SH-SY5Y (cell line): ENCODE measurements around the gene ABLIM2.

Source experiments
- GATA2 ChIP-seq: IDR thresholded peaks from 2 replicates; pipeline ENCODE4 v1.6.1; 2011; ENCODE audit warnings: mild to moderate bottlenecking, low read depth, low read length
- GATA3 ChIP-seq: IDR thresholded peaks from 2 replicates; pipeline ENCODE4 v1.6.1; 2011; ENCODE audit warnings: low read depth, mild to moderate bottlenecking, low read length, moderate library complexity

DNA sequence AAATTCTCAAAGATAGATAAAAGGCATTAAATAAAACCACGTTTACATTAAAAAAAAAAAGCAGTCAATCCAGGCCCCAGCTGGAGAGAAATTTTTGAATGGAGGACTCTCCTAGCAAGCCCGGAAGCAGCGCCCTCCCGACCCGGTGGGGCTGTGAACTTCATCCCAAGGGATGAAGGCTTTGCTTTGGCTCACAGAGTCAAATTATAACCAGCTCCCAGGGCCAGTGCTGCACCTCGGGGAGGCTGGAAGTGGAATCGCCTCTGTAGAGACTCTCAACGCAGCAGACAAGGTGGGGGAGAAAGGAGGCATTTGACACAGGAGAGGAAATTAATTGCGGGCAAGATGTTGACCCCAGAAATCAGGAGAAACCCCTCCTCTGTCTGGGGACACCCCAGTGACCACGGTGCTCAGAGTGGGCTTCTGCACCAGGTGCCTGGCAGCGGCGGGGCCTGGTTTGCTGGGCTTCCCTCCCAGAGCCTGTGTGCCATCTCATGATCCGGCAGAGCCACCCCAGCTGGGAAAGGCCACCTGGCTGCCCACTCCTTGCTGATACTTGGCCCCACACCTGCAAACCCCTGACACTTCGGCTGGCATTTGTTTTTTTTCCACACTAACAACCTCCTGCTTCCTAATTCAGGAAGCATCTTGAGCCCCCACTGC lies 71.7 kb downstream of the ABLIM2 start:
- TF ChIP-seq GATA2 (no peak), GATA3 (no peak)
